Adrenal gland (tissue), 5 donors: ENCODE measurements around the gene GAGE10.
"Not testable (repeated sequence)": the region's sequence is repeated elsewhere in the genome, so short reads cannot be mapped to it uniquely, and the experiment has no call there.

Experiments
- CTCF ChIP-seq, 6 experiments: fragments of 450-650 bp in 4 of 6; fragments of 200-600 bp in 2 of 6; sonication (generic) in 1 of 6; IDR thresholded peaks; 1 replicate in 5 of 6; 2 replicates in 1 of 6; pipeline versions ENCODE4 v1.5.1 to v1.8.0; 2016 to 2021; ENCODE audit warnings: antibody characterized with exemption in 6 of 6, mild to moderate bottlenecking in 2 of 6, moderate library complexity in 1 of 6
- POLR2A ChIP-seq, 2 donors: fragments of 450-650 bp; IDR thresholded peaks; one replicate each; pipeline ENCODE4 v1.6.1; 2017; ENCODE audit warnings: antibody characterized with exemption in 2 of 2, mild to moderate bottlenecking in 2 of 2, moderate library complexity in 1 of 2
- donor health status: DM: no; HTN: no; CAD: no.

DNA sequence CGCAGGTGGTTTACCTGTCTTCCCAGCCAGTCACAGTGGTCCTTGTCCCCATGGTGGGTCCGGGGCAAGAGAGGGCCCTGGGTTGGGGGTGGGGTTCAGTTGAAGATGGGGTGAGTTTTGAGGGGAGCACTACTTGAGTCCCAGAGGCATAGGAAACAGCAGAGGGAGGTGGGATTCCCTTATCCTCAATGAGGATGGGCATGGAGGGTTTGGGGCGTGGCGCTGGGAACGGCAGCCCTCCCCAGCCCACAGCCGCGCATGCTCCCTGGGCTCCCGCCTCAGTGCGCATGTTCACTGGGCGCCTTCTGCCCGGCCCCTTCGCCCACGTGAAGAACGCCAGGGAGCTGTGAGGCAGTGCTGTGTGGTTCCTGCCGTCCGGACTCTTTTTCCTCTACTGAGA is 27.8 kb downstream of the GAGE10 start, which contains the start of gene GAGE13:
- TF ChIP-seq CTCF, POLR2A (IDR thresholded peaks at IDR 0.05): not testable (repeated sequence)
